Liver (tissue), 9 donors: Measurements from ENCODE around the gene FOXK2. TPM values are rescaled to one million over a fixed set of nuclear protein-coding genes. Genes with fewer than 3 reads are reported as not detected.

ENCODE experiments used
- DNase-seq: peaks from one replicate; pipeline ENCODE4 v3.0.0-alpha.2; 2017; ENCODE audit warnings: low spot score
- H3K27ac ChIP-seq, 2 donors: one replicate each; pipeline ENCODE4 v1.7.0; 2013; ENCODE audit warnings: inconsistent platforms in 2 of 2, low read length in 2 of 2, control low read depth in 1 of 2, low read depth in 1 of 2, mild to moderate bottlenecking in 1 of 2
- H3K27me3 ChIP-seq, 4 donors: one replicate each; pipeline versions ENCODE4 v1.6.1 to v1.7.0; 2013; ENCODE audit warnings: low read length in 3 of 4, inconsistent platforms in 1 of 4, mild to moderate bottlenecking in 1 of 4, moderate library complexity in 1 of 4; ENCODE audit not compliant: control insufficient read depth in 4 of 4, insufficient read depth in 4 of 4
- H3K36me3 ChIP-seq, 4 donors: one replicate each; pipeline versions ENCODE4 v1.6.1 to v1.7.0; 2013; ENCODE audit warnings: low read length in 3 of 4, mild to moderate bottlenecking in 3 of 4, low read depth in 1 of 4, moderate library complexity in 1 of 4; ENCODE audit not compliant: control insufficient read depth in 4 of 4, insufficient read depth in 3 of 4
- H3K4me1 ChIP-seq, 4 donors: one replicate each; pipeline versions ENCODE4 v1.6.1 to v1.7.0; 2013; ENCODE audit warnings: low read length in 3 of 4, mild to moderate bottlenecking in 3 of 4, moderate library complexity in 1 of 4; ENCODE audit not compliant: control insufficient read depth in 4 of 4, insufficient read depth in 4 of 4
- H3K4me3 ChIP-seq, 3 donors: one replicate each; pipeline versions ENCODE4 v1.6.1 to v1.7.0; 2013; ENCODE audit warnings: low read length in 3 of 3, control low read depth in 1 of 3, low read depth in 1 of 3, mild to moderate bottlenecking in 1 of 3
- H3K9ac ChIP-seq, 2 donors: one replicate each; pipeline ENCODE4 v1.7.0; 2013; ENCODE audit warnings: low read length in 2 of 2, mild to moderate bottlenecking in 2 of 2, moderate library complexity in 2 of 2, control low read depth in 1 of 2, low read depth in 1 of 2
- H3K9me3 ChIP-seq, 4 donors: one replicate each; pipeline versions ENCODE4 v1.6.1 to v1.7.0; 2013; ENCODE audit warnings: low read length in 3 of 4; ENCODE audit not compliant: control insufficient read depth in 4 of 4
- EGR1 ChIP-seq, 2 donors: IDR thresholded peaks; 2 replicates each; pipeline ENCODE4 v1.6.1; 2016 to 2018; ENCODE audit warnings: antibody characterized with exemption in 2 of 2, low read depth in 2 of 2
- FOXA1 ChIP-seq: IDR thresholded peaks from 2 replicates; pipeline ENCODE4 v1.6.1; 2016; ENCODE audit warnings: antibody characterized with exemption
- FOXA2 ChIP-seq: IDR thresholded peaks from 2 replicates; pipeline ENCODE4 v1.6.1; 2016; ENCODE audit warnings: antibody characterized with exemption
- GABPA ChIP-seq, 2 donors: IDR thresholded peaks in 1 of 2; conservative IDR thresholded peaks in 1 of 2; 2 replicates each; pipeline ENCODE4 v1.6.1; 2016; ENCODE audit warnings: antibody characterized with exemption in 2 of 2, mild to moderate bottlenecking in 1 of 2, moderate library complexity in 1 of 2
- HNF4A ChIP-seq, 2 donors: conservative IDR thresholded peaks; 2 replicates each; pipeline ENCODE4 v1.6.1; 2016; ENCODE audit warnings: antibody characterized with exemption in 2 of 2, mild to moderate bottlenecking in 2 of 2
- NR2F2 ChIP-seq: IDR thresholded peaks from 2 replicates; pipeline ENCODE4 v1.6.1; 2016; ENCODE audit warnings: antibody characterized with exemption
- RAD21 ChIP-seq, 2 donors: IDR thresholded peaks; 2 replicates each; pipeline ENCODE4 v1.6.1; 2016; ENCODE audit warnings: antibody characterized with exemption in 2 of 2, mild to moderate bottlenecking in 2 of 2
- SP1 ChIP-seq: IDR thresholded peaks from 2 replicates; pipeline ENCODE4 v1.6.1; 2018; ENCODE audit warnings: antibody characterized with exemption, mild to moderate bottlenecking
- TAF1 ChIP-seq: conservative IDR thresholded peaks from 2 replicates; pipeline ENCODE4 v1.6.1; 2016; ENCODE audit warnings: antibody characterized with exemption, mild to moderate bottlenecking
- YY1 ChIP-seq: IDR thresholded peaks from 2 replicates; pipeline ENCODE4 v1.6.1; 2016; ENCODE audit warnings: antibody characterized with exemption, mild to moderate bottlenecking
- WGBS: extraction: QIAGEN DNeasy Blood & Tissue Kit; methylation state at CpG from one replicate; pipeline ENCODE4 v1.1.7; 2013; 5-methylcytosine and 5-hydroxymethylcytosine counted together
- polyA plus RNA-seq, 2 donors: library from polyadenylated mRNA; stranded (reverse) in 1 of 2; unstranded in 1 of 2; fragments of 200-250 nt in 1 of 2; fragments of >200 nt in 1 of 2; fragmentation: Nextera tagmentation in 1 of 2; extraction: Ambion mirVana in 1 of 2; gene quantifications; one replicate each; pipeline versions ENCODE4 v1.2.1 to v1.2.3, GENCODE V29; 2013 to 2015
- total RNA-seq, 2 donors: library from RNA; depleted of rRNA; stranded (reverse); fragments of >200 nt; gene quantifications; one replicate each; pipeline ENCODE4 v1.2.3, GENCODE V29; 2014
- TF ChIP-seq, protein P1 (sequence below): IDR thresholded peaks from 2 replicates; pipeline ENCODE4 v1.6.1; 2016; ENCODE audit warnings: antibody characterized with exemption
- TF ChIP-seq, protein P2 (sequence below): fragments of 150-350 bp; IDR thresholded peaks from 2 replicates; pipeline ENCODE4 v1.5.1; 2017; ENCODE audit warnings: improper control_type of control experiment, low read depth, low read length; ENCODE audit not compliant: missing input control
- TF ChIP-seq, protein P3 (sequence below): IDR thresholded peaks from 2 replicates; pipeline ENCODE4 v1.6.1; 2016; ENCODE audit warnings: antibody characterized with exemption, mild to moderate bottlenecking
- TF ChIP-seq, protein P4 (sequence below): IDR thresholded peaks from 2 replicates; pipeline ENCODE4 v1.6.1; 2016; ENCODE audit warnings: antibody characterized with exemption
- donor health status: healthy.
- donor health status: healthy.
- donor health status: healthy.
- donor health status: healthy.
- donor health status: healthy.

The FOXK2 gene
- total and polyA plus RNA-seq, 4 donors = 3.1 to 16.2 (median 10.8) TPM

DNA sequence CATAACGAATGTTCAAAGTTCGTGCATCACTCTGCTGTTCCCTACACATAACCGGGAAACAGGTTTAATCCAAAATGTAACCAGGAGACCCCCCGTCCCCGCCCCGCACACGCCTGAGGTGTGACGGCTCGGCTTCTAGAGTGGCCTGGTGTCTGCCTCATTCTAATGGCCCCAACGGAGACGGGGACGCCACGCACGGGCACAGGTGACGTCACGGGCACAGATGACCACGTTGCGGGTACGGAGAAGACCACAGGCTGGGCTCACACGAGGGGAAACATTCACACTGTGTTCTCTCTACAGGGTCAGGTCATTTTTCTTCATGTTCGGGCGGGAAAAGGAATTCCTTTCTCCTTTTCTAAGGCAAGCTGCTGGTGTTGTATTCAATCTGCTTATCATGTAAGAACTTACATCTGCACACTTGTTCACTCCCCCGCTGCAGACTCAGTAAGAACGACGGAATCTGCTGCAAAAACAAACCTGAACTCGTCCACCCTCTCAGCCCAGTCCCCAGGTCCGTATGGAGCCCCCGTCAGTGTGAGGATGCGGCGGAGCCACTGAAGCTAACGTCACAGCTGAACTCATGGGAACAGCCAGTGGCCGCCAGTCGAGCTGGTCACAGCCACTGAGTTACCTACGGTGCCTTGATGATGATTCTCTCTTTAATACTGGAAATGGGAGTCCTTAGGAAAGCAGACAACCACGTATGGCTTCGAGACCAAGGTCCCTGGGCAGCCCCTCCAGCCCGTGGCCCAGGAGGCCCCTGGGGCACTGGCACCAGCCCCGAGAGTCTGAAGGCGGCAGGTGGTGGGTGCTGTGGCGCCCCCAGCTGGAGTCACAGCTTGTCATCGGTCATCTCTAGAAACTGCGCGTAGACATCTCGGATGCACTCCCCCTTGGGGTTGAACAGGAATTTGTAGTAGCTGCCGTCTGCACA lies 95.8 kb downstream of the FOXK2 start:
- WGBS = 94% methylated on average over 45 of the region's 45 CpGs
- peaks cover 18 to 54% (median 29%) of the 10 kb centered on the region in 4 donors for H3K36me3 ChIP-seq
- H3K4me1 ChIP-seq = no peaks in the 10 kb centered on the region
- no peak for DNase-seq
- H3K4me3 ChIP-seq = no peak overlapping the region
- H3K27me3 ChIP-seq = no peaks in the 10 kb centered on the region
- TF ChIP-seq TAF1 (no peak), YY1 (no peak), SP1 (no peak), RAD21 (IDR thresholded peaks at IDR 0.05) (no peak), HNF4A (conservative IDR thresholded peaks at IDR 0.05) (no peak), NR2F2 (no peak), EGR1 (IDR thresholded peaks at IDR 0.05; ENCODE audit: low read depth in 2 of 2) (no peak), FOXA2 (no peak)
- TF ChIP-seq, protein P1, sequence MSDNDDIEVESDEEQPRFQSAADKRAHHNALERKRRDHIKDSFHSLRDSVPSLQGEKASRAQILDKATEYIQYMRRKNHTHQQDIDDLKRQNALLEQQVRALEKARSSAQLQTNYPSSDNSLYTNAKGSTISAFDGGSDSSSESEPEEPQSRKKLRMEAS = no peak
- TF ChIP-seq, protein P2, sequence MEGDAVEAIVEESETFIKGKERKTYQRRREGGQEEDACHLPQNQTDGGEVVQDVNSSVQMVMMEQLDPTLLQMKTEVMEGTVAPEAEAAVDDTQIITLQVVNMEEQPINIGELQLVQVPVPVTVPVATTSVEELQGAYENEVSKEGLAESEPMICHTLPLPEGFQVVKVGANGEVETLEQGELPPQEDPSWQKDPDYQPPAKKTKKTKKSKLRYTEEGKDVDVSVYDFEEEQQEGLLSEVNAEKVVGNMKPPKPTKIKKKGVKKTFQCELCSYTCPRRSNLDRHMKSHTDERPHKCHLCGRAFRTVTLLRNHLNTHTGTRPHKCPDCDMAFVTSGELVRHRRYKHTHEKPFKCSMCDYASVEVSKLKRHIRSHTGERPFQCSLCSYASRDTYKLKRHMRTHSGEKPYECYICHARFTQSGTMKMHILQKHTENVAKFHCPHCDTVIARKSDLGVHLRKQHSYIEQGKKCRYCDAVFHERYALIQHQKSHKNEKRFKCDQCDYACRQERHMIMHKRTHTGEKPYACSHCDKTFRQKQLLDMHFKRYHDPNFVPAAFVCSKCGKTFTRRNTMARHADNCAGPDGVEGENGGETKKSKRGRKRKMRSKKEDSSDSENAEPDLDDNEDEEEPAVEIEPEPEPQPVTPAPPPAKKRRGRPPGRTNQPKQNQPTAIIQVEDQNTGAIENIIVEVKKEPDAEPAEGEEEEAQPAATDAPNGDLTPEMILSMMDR = no peak
- TF ChIP-seq, protein P3, sequence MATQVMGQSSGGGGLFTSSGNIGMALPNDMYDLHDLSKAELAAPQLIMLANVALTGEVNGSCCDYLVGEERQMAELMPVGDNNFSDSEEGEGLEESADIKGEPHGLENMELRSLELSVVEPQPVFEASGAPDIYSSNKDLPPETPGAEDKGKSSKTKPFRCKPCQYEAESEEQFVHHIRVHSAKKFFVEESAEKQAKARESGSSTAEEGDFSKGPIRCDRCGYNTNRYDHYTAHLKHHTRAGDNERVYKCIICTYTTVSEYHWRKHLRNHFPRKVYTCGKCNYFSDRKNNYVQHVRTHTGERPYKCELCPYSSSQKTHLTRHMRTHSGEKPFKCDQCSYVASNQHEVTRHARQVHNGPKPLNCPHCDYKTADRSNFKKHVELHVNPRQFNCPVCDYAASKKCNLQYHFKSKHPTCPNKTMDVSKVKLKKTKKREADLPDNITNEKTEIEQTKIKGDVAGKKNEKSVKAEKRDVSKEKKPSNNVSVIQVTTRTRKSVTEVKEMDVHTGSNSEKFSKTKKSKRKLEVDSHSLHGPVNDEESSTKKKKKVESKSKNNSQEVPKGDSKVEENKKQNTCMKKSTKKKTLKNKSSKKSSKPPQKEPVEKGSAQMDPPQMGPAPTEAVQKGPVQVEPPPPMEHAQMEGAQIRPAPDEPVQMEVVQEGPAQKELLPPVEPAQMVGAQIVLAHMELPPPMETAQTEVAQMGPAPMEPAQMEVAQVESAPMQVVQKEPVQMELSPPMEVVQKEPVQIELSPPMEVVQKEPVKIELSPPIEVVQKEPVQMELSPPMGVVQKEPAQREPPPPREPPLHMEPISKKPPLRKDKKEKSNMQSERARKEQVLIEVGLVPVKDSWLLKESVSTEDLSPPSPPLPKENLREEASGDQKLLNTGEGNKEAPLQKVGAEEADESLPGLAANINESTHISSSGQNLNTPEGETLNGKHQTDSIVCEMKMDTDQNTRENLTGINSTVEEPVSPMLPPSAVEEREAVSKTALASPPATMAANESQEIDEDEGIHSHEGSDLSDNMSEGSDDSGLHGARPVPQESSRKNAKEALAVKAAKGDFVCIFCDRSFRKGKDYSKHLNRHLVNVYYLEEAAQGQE = no peak
- no peaks in the 10 kb centered on the region for H3K9me3 ChIP-seq
- no peak overlapping the region for H3K9ac ChIP-seq
- H3K27ac ChIP-seq = no peak overlapping the region

DNA sequence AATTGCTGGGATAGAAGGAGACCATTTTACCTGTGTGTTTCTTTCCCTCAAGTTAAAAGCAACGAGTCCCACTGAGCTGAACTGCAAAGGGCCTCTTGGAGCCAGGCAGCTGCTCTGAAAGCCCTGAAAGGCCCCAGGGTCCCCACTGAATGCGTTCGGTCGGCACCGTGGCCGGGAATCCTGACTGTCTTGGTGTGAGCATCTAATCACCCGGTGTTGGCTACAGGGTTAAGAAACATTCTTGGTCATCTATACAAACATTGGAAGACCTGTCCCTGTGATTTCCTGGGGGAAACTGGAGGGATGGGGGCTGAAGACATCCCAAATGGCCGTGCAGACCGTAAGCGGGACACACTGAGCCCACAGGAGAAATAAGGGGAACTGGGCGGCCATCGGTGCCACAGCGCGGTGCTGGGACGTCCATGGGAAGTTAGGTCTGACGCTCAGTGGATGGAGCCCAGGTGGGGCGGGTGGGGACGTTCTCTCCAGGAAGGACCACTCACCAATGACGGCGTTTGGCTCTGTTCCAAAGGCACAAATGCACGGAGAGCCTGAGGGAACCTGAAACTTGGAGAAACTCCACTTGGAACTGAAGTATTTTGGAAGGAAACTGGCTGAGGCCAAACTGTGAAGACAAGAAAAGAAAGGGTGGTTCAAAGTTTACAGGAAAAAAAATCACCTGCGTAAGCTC lies 96.6 kb downstream of the FOXK2 start:
- Histone ChIP-seq H3K36me3 (peaks cover 22 to 60% (median 32%) of the 10 kb centered on the region in 4 donors), H3K4me1 (no peaks in the 10 kb centered on the region), H3K9ac (no peak overlapping the region), H3K9me3 (no peaks in the 10 kb centered on the region), H3K27me3 (no peaks in the 10 kb centered on the region), H3K4me3 (no peak overlapping the region), H3K27ac (no peak overlapping the region)
- no peak for DNase-seq
- 88% methylated on average over 22 of the region's 22 CpGs for WGBS
- TF ChIP-seq, protein P4, sequence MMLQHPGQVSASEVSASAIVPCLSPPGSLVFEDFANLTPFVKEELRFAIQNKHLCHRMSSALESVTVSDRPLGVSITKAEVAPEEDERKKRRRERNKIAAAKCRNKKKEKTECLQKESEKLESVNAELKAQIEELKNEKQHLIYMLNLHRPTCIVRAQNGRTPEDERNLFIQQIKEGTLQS = no peak
- no peak for TF ChIP-seq HNF4A (conservative IDR thresholded peaks at IDR 0.05)
- TF ChIP-seq RAD21 (IDR thresholded peaks at IDR 0.05) = no peak
- TF ChIP-seq, protein P2 = no peak
- TF ChIP-seq, protein P3 = no peak
- no peak for TF ChIP-seq TAF1
- no peak for TF ChIP-seq GABPA (IDR thresholded peaks at IDR 0.05 in 1 of 2, conservative IDR thresholded peaks at IDR 0.05 in 1 of 2)
- TF ChIP-seq, protein P1 = no peak
- no peak for TF ChIP-seq FOXA1
- no peak for TF ChIP-seq SP1
